PFSK-1 (cell line): ENCODE measurements around the gene CYP8B1.

ENCODE experiments used
- FOXP2 ChIP-seq: optimal IDR thresholded peaks from 2 replicates; pipeline ENCODE3; 2011; ENCODE audit warnings: borderline replicate concordance, control low read depth, inconsistent platforms; ENCODE audit not compliant: insufficient read depth; ENCODE audit errors: extremely low read length, extremely low read depth
- POLR2AphosphoS5 ChIP-seq: IDR thresholded peaks from 2 replicates; pipeline ENCODE4 v1.6.1; 2012; ENCODE audit warnings: low read depth, mild to moderate bottlenecking, control low read depth, low read length, moderate library complexity
- SIN3A ChIP-seq: IDR thresholded peaks from 2 replicates; pipeline ENCODE4 v1.6.1; 2012; ENCODE audit warnings: mild to moderate bottlenecking, low read length, moderate library complexity, borderline replicate concordance; ENCODE audit not compliant: insufficient read depth
- TAF1 ChIP-seq: IDR thresholded peaks from 2 replicates; pipeline ENCODE4 v1.6.1; 2012; ENCODE audit warnings: low read length, control low read depth, borderline replicate concordance; ENCODE audit not compliant: insufficient read depth
- TF ChIP-seq, protein P1 (sequence below), 2 experiments: IDR thresholded peaks; 2 replicates each; pipeline versions ENCODE4 v1.6.1 to v1.8.0; 2011 to 2012; ENCODE audit warnings: low read depth in 2 of 2, low read length in 2 of 2, control low read depth in 1 of 2, inconsistent platforms in 1 of 2, mild to moderate bottlenecking in 1 of 2, moderate library complexity in 1 of 2; ENCODE audit not compliant: insufficient read depth in 1 of 2

GRCh38 chr3:42867138-42867537 lies 8.5 kb downstream of the CYP8B1 start:
- TF ChIP-seq TAF1: no peak
- TF ChIP-seq POLR2AphosphoS5: no peak
- TF ChIP-seq, protein P1, sequence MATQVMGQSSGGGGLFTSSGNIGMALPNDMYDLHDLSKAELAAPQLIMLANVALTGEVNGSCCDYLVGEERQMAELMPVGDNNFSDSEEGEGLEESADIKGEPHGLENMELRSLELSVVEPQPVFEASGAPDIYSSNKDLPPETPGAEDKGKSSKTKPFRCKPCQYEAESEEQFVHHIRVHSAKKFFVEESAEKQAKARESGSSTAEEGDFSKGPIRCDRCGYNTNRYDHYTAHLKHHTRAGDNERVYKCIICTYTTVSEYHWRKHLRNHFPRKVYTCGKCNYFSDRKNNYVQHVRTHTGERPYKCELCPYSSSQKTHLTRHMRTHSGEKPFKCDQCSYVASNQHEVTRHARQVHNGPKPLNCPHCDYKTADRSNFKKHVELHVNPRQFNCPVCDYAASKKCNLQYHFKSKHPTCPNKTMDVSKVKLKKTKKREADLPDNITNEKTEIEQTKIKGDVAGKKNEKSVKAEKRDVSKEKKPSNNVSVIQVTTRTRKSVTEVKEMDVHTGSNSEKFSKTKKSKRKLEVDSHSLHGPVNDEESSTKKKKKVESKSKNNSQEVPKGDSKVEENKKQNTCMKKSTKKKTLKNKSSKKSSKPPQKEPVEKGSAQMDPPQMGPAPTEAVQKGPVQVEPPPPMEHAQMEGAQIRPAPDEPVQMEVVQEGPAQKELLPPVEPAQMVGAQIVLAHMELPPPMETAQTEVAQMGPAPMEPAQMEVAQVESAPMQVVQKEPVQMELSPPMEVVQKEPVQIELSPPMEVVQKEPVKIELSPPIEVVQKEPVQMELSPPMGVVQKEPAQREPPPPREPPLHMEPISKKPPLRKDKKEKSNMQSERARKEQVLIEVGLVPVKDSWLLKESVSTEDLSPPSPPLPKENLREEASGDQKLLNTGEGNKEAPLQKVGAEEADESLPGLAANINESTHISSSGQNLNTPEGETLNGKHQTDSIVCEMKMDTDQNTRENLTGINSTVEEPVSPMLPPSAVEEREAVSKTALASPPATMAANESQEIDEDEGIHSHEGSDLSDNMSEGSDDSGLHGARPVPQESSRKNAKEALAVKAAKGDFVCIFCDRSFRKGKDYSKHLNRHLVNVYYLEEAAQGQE (IDR thresholded peaks at IDR 0.05; ENCODE audit: insufficient read depth in 1 of 2, low read depth in 2 of 2, low read length in 2 of 2): no peak
- TF ChIP-seq SIN3A: no peak
- TF ChIP-seq FOXP2: no peak
